Fibroblast of pulmonary artery (primary cell): Measurements from ENCODE around the gene ABCC3.
"Not testable (repeated sequence)": the region's sequence is repeated elsewhere in the genome, so short reads cannot be mapped to it uniquely, and the experiment has no call there.

Experiments used
- DNase-seq: peaks from one replicate; pipeline ENCODE4 v3.0.0-alpha.2; 2010; ENCODE audit warnings: low read depth
- H3K4me3 ChIP-seq: replicated peaks from 2 replicates; pipeline ENCODE4 v1.5.1; 2011; ENCODE audit warnings: low read depth, mild to moderate bottlenecking, control low read depth, low read length, moderate library complexity
- CTCF ChIP-seq: IDR thresholded peaks from 2 replicates; pipeline ENCODE4 v1.5.1; 2011; ENCODE audit warnings: mild to moderate bottlenecking, control low read depth, low read length, inconsistent platforms; ENCODE audit errors: missing control alignments

Gene ABCC3

GRCh38 chr17:50675190-50675589, 40.5 kb downstream of the ABCC3 start:
- H3K4me3 ChIP-seq: no peak overlapping the region
- no peak for DNase-seq
- TF ChIP-seq CTCF: no peak

GRCh38 chr17:50675627-50676026, 40.9 kb downstream of the ABCC3 start:
- no peak overlapping the region for H3K4me3 ChIP-seq

GRCh38 chr17:50676065-50676975, 41.6 kb downstream of the ABCC3 start:
- no peak overlapping the region for H3K4me3 ChIP-seq
- no peak for TF ChIP-seq CTCF
- DNase-seq: no peak

More at GRCh38 chr17:50675627-50676026, 40.9 kb downstream of the ABCC3 start:
- no peak for DNase-seq
- no peak for TF ChIP-seq CTCF

- DNase-seq: no peak
- H3K4me3 ChIP-seq: no peak overlapping the region
- TF ChIP-seq CTCF: no peak
Measured at GRCh38 chr17:50677851-50678375, 43.2 kb downstream of the ABCC3 start.

GRCh38 chr17:50679008-50679544, 44.4 kb downstream of the ABCC3 start:
- H3K4me3 ChIP-seq: no peak overlapping the region
- no peak for DNase-seq
- no peak for TF ChIP-seq CTCF

- H3K4me3 ChIP-seq: no peak overlapping the region
- no peak for DNase-seq
- no peak for TF ChIP-seq CTCF
Measured at GRCh38 chr17:50680126-50680525, 45.4 kb downstream of the ABCC3 start.

GRCh38 chr17:50680543-50681262, 46.0 kb downstream of the ABCC3 start:
- not testable (repeated sequence) for DNase-seq, H3K4me3 ChIP-seq
